H1 (cell line): ENCODE measurements around the gene ACBD5. TPM values are rescaled to one million over a fixed set of nuclear protein-coding genes. Genes with fewer than 3 reads are reported as not detected.

Source experiments
- CTCF ChIA-PET: fragments of 300-600 bp; sonication (Branson Sonifier 250); formaldehyde crosslinking; loops from one replicate; lab custom pipeline; 2021; ENCODE audit not compliant: partially characterized antibody; lab: Charles Lee
- POLR2A ChIA-PET: fragments of 300-600 bp; sonication (Branson Sonifier 250); formaldehyde crosslinking; loops from one replicate; lab custom pipeline; 2021; ENCODE audit warnings: inconsistent platforms; ENCODE audit not compliant: partially characterized antibody; lab: Charles Lee
- DNase-seq, 2 experiments: peaks; one replicate each; pipeline versions ENCODE4 v3.0.0 to v3.0.0-alpha.2; 2010 to 2022; ENCODE audit warnings: low spot score in 2 of 2, low read depth in 1 of 2, mixed read lengths in 1 of 2
- FAIRE-seq: peaks from 2 replicates; lab custom pipeline; 2011; peaks lifted over from hg19 to GRCh38; lab: Jason Lieb, UNC
- H2AFZ ChIP-seq: 2 replicates; pipeline ENCODE4 v1.8.1; 2012; ENCODE audit warnings: low read length, inconsistent platforms
- H2AK5ac ChIP-seq: 2 replicates; pipeline ENCODE4 v1.6.1; 2013; ENCODE audit warnings: low read depth, low read length
- H2BK120ac ChIP-seq: replicated peaks from 2 replicates; pipeline ENCODE3; 2013; ENCODE audit warnings: low read depth, low read length, inconsistent platforms
- H2BK12ac ChIP-seq: 2 replicates; pipeline ENCODE4 v1.6.1; 2013; ENCODE audit warnings: low read depth, low read length
- H2BK15ac ChIP-seq: 2 replicates; pipeline ENCODE4 v1.6.1; 2013; ENCODE audit warnings: low read length
- H2BK20ac ChIP-seq: 2 replicates; pipeline ENCODE4 v1.6.1; 2013; ENCODE audit warnings: low read length
- H2BK5ac ChIP-seq: 2 replicates; pipeline ENCODE4 v1.6.1; 2013; ENCODE audit warnings: low read depth, low read length
- H3K14ac ChIP-seq: 2 replicates; pipeline ENCODE4 v1.6.1; 2013; ENCODE audit warnings: inconsistent platforms; ENCODE audit not compliant: insufficient read length
- H3K18ac ChIP-seq: 2 replicates; pipeline ENCODE4 v1.6.1; 2013; ENCODE audit warnings: low read length; ENCODE audit errors: extremely low read depth
- H3K23ac ChIP-seq: 2 replicates; pipeline ENCODE4 v1.6.1; 2013; ENCODE audit warnings: inconsistent platforms; ENCODE audit not compliant: insufficient read length
- H3K23me2 ChIP-seq: 2 replicates; pipeline ENCODE4 v1.6.1; 2013; ENCODE audit warnings: low read depth, low read length
- H3K27ac ChIP-seq: 2 replicates; pipeline ENCODE4 v1.6.1; 2011; ENCODE audit warnings: low read depth, low read length, inconsistent platforms
- H3K27me3 ChIP-seq, 4 experiments: replicated peaks in 1 of 4; 1 replicate in 1 of 4; 2 replicates in 3 of 4; pipeline versions ENCODE4 v1.6.1 to v1.8.1; 2011 to 2013; ENCODE audit warnings: low read length in 3 of 4, mild to moderate bottlenecking in 3 of 4, inconsistent platforms in 2 of 4, mixed read lengths in 2 of 4, moderate library complexity in 1 of 4; ENCODE audit not compliant: control insufficient read depth in 3 of 4, insufficient read depth in 3 of 4; ENCODE audit errors: extremely low read depth in 1 of 4
- H3K36me3 ChIP-seq, 4 experiments: 2 replicates each; pipeline versions ENCODE4 v1.6.1 to v1.8.1; 2011 to 2013; ENCODE audit warnings: mild to moderate bottlenecking in 4 of 4, low read length in 3 of 4, moderate library complexity in 2 of 4, control low read depth in 1 of 4, inconsistent platforms in 1 of 4; ENCODE audit not compliant: insufficient read depth in 4 of 4, control insufficient read depth in 2 of 4
- H3K4ac ChIP-seq: replicated peaks from 2 replicates; pipeline ENCODE3; 2013; ENCODE audit warnings: low read length, low read depth, mixed read lengths, inconsistent platforms; ENCODE audit not compliant: insufficient read length
- H3K4me1 ChIP-seq, 4 experiments: replicated peaks in 1 of 4; 1 replicate in 1 of 4; 2 replicates in 3 of 4; pipeline versions ENCODE4 v1.6.1 to v1.8.1; 2011 to 2013; ENCODE audit warnings: low read length in 3 of 4, inconsistent platforms in 2 of 4, mixed read lengths in 1 of 4; ENCODE audit not compliant: insufficient read depth in 4 of 4, control insufficient read depth in 3 of 4
- H3K4me2 ChIP-seq, 2 experiments: 2 replicates each; pipeline versions ENCODE4 v1.6.1 to v1.8.1; 2011 to 2013; ENCODE audit warnings: low read depth in 2 of 2, low read length in 2 of 2, control low read depth in 1 of 2, inconsistent platforms in 1 of 2, mild to moderate bottlenecking in 1 of 2; ENCODE audit not compliant: insufficient read depth in 1 of 2
- H3K4me3 ChIP-seq, 4 experiments: fragments of 200-600, 300-600 bp in 1 of 4; sonication (generic), shearing (Covaris generic), sonication (Bioruptor Twin) in 1 of 4; 2 replicates each; pipeline versions ENCODE4 v1.5.1 to v1.8.1; 2011 to 2016; ENCODE audit warnings: low read length in 4 of 4, low read depth in 3 of 4, control low read depth in 2 of 4, inconsistent platforms in 2 of 4, mild to moderate bottlenecking in 2 of 4, mixed read lengths in 1 of 4, moderate library complexity in 1 of 4; ENCODE audit not compliant: insufficient read depth in 2 of 4; ENCODE audit errors: extremely low read depth in 1 of 4
- H3K56ac ChIP-seq: replicated peaks from 2 replicates; pipeline ENCODE3; 2013; ENCODE audit warnings: low read depth, mild to moderate bottlenecking, mixed read lengths, low read length, inconsistent platforms; ENCODE audit not compliant: insufficient read length
- H3K79me1 ChIP-seq: 2 replicates; pipeline ENCODE4 v1.6.1; 2013; ENCODE audit warnings: low read depth, low read length, control low read depth
- H3K79me2 ChIP-seq, 2 experiments: 2 replicates each; pipeline versions ENCODE4 v1.6.1 to v1.8.1; 2012 to 2013; ENCODE audit warnings: low read length in 2 of 2, mild to moderate bottlenecking in 2 of 2, inconsistent platforms in 1 of 2; ENCODE audit not compliant: insufficient read depth in 2 of 2, control insufficient read depth in 1 of 2
- H3K9ac ChIP-seq, 4 experiments: replicated peaks in 1 of 4; 1 replicate in 1 of 4; 2 replicates in 3 of 4; pipeline versions ENCODE4 v1.6.1 to v1.8.1; 2011 to 2013; ENCODE audit warnings: low read depth in 3 of 4, low read length in 3 of 4, control low read depth in 2 of 4, mild to moderate bottlenecking in 2 of 4, moderate library complexity in 2 of 4, inconsistent platforms in 1 of 4; ENCODE audit errors: extremely low read depth in 1 of 4
- H3K9me3 ChIP-seq, 2 experiments: 2 replicates each; pipeline versions ENCODE4 v1.6.1 to v1.8.1; 2012 to 2013; ENCODE audit warnings: mild to moderate bottlenecking in 2 of 2, moderate library complexity in 2 of 2, control low read depth in 1 of 2, inconsistent platforms in 1 of 2, low read depth in 1 of 2, low read length in 1 of 2, mixed read lengths in 1 of 2; ENCODE audit not compliant: insufficient read depth in 2 of 2
- H4K20me1 ChIP-seq, 2 experiments: replicated peaks in 1 of 2; 2 replicates each; pipeline versions ENCODE3 to v1.8.1; 2011 to 2013; ENCODE audit warnings: inconsistent platforms in 2 of 2, low read length in 2 of 2, mild to moderate bottlenecking in 1 of 2; ENCODE audit not compliant: insufficient read depth in 2 of 2, control insufficient read depth in 1 of 2
- H4K5ac ChIP-seq: 2 replicates; pipeline ENCODE4 v1.6.1; 2013; ENCODE audit warnings: low read length, low read depth, mixed read lengths, inconsistent platforms; ENCODE audit not compliant: insufficient read length
- H4K8ac ChIP-seq: 2 replicates; pipeline ENCODE4 v1.8.0; 2013; ENCODE audit warnings: mild to moderate bottlenecking, moderate library complexity, low read length, inconsistent platforms; ENCODE audit not compliant: insufficient read depth; ENCODE audit errors: extremely low read depth
- H4K91ac ChIP-seq: replicated peaks from 2 replicates; pipeline ENCODE3; 2013; ENCODE audit warnings: low read length, mixed read lengths, inconsistent platforms; ENCODE audit not compliant: insufficient read length
- CEBPB ChIP-seq: IDR thresholded peaks from 2 replicates; pipeline ENCODE4 v1.6.1; 2012; ENCODE audit warnings: low read depth, low read length
- CHD2 ChIP-seq: IDR thresholded peaks from 2 replicates; pipeline ENCODE4 v1.6.1; 2012; ENCODE audit warnings: low read length, improper control_type of control experiment
- GTF2F1 ChIP-seq: IDR thresholded peaks from 2 replicates; pipeline ENCODE4 v1.6.1; 2012; ENCODE audit warnings: low read depth, low read length, improper control_type of control experiment, borderline replicate concordance
- HDAC2 ChIP-seq, 2 experiments: fragments of 300-600 bp in 1 of 2; sonication (generic) in 1 of 2; IDR thresholded peaks; 2 replicates each; pipeline ENCODE4 v1.6.1; 2011 to 2012; ENCODE audit warnings: low read depth in 2 of 2, low read length in 2 of 2, mild to moderate bottlenecking in 2 of 2, moderate library complexity in 2 of 2, borderline replicate concordance in 1 of 2, inconsistent platforms in 1 of 2
- JUN ChIP-seq: IDR thresholded peaks from 2 replicates; pipeline ENCODE4 v1.6.1; 2011; ENCODE audit warnings: low read depth, mild to moderate bottlenecking, improper control_type of control experiment, low read length
- KDM5A ChIP-seq: fragments of 200-600 bp; IDR thresholded peaks from 2 replicates; pipeline ENCODE4 v1.7.1; 2012; ENCODE audit warnings: mild to moderate bottlenecking, low read length, inconsistent platforms, mixed read lengths
- MAFK ChIP-seq: IDR thresholded peaks from 2 replicates; pipeline ENCODE4 v1.6.1; 2012; ENCODE audit warnings: low read depth, mild to moderate bottlenecking, improper control_type of control experiment, low read length
- MAX ChIP-seq: IDR thresholded peaks from 2 replicates; pipeline ENCODE4 v1.6.1; 2012; ENCODE audit warnings: inconsistent platforms
- RAD21 ChIP-seq, 2 experiments: IDR thresholded peaks in 1 of 2; conservative IDR thresholded peaks in 1 of 2; 2 replicates each; pipeline ENCODE4 v1.6.1; 2011; ENCODE audit warnings: low read depth in 2 of 2, low read length in 2 of 2, improper control_type of control experiment in 1 of 2, inconsistent platforms in 1 of 2, mild to moderate bottlenecking in 1 of 2, moderate library complexity in 1 of 2
- WGBS, 2 experiments: shearing (Covaris generic) in 1 of 2; methylation state at CpG; one replicate each; pipeline versions ENCODE4 v1.1.6 to v1.1.7; 2013 to 2015; ENCODE audit warnings: low lambda C conversion rate in 2 of 2, mixed read lengths in 2 of 2, inconsistent platforms in 1 of 2, low coverage in 1 of 2, missing lambda C conversion rate in 1 of 2; ENCODE audit not compliant: insufficient replicate concordance in 2 of 2, insufficient coverage in 1 of 2, insufficient read length in 1 of 2; ENCODE audit errors: extremely low coverage in 1 of 2, missing lambda C conversion rate in 1 of 2; 5-methylcytosine and 5-hydroxymethylcytosine counted together
- polyA plus RNA-seq, 7 experiments: library from polyadenylated mRNA; depleted of rRNA in 3 of 7; stranded (reverse) in 5 of 7; unstranded in 2 of 7; fragments of >200 nt in 5 of 7; fragments of 200-250 nt in 2 of 7; gene quantifications; 1 replicate in 5 of 7; 2 replicates in 1 of 7; 4 replicates in 1 of 7; pipeline versions ENCODE4 v1.2.1 to v1.2.3, GENCODE V29; 2011 to 2013; ENCODE audit warnings: missing spikeins in 2 of 7, mixed read lengths in 2 of 7
- total RNA-seq: library from RNA; stranded (reverse); fragmentation: NEBNext Ultra II Directional; extraction: Animal tissue kit (Norgen Biotek cat#: 25700); gene quantifications from 2 replicates; pipeline ENCODE4 v1.2.1, GENCODE V29; 2021
- TF ChIP-seq, protein P1 (sequence below): IDR thresholded peaks from 2 replicates; pipeline ENCODE4 v1.6.1; 2011; ENCODE audit warnings: low read depth, mild to moderate bottlenecking, low read length; ENCODE audit not compliant: insufficient read depth
- TF ChIP-seq, protein P2 (sequence below): IDR thresholded peaks from 2 replicates; pipeline ENCODE4 v1.6.1; 2011; ENCODE audit warnings: low read length, improper control_type of control experiment

Gene ACBD5
- total and polyA plus RNA-seq, 2 of the 8 experiments (the other 6 are each of a cell fraction or from before 2014, with no cell fraction given): 4.6 to 15.9 TPM

DNA sequence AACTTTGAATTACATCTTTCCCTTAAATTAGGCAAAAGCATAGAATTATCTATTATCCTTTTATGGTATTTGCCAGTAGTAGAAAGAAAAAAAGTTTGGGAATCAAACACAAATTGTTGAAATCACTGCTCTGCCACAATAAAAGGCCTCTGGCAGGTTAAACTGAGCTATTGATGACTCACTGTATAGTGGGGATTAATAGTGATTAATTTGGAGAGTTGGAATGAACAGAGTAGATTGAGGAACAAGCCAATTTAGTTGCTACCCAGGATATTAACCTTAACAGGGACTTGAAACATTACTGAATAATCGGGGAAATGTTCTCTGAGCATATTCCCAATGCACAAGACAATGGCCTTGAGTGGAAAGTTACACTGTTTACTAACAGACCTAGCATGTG, 52.3 kb downstream of the ACBD5 start:
- Histone ChIP-seq H4K8ac (no peak overlapping the region), H3K9ac (no peak overlapping the region), H4K91ac (no peak overlapping the region), H3K79me2 (no peaks in the 10 kb centered on the region), H4K20me1 (no peaks in the 10 kb centered on the region), H2BK5ac (no peak overlapping the region), H2BK15ac (no peak overlapping the region), H3K4me1 (no peaks in the 10 kb centered on the region), H3K27ac (no peak overlapping the region), H3K4me3 (no peak overlapping the region), H3K36me3 (peaks cover 11 to 37% (median 25%) of the 10 kb centered on the region in 4 experiments), H3K4ac (no peak overlapping the region), H4K5ac (no peak overlapping the region), H3K18ac (no peak overlapping the region), H3K79me1 (no peaks in the 10 kb centered on the region), H2AFZ (no peak overlapping the region), H2BK12ac (no peak overlapping the region), H3K23me2 (no peaks in the 10 kb centered on the region; the same call in 1 of the 2 replicates), H3K56ac (no peak overlapping the region), H3K23ac (no peak overlapping the region), H2BK120ac (no peak overlapping the region), H2AK5ac (no peak overlapping the region), H2BK20ac (no peak overlapping the region), H3K27me3 (no peaks in the 10 kb centered on the region), H3K14ac (no peak overlapping the region), H3K4me2 (no peak overlapping the region), H3K9me3 (no peaks in the 10 kb centered on the region)
- ChIA-PET CTCF (interaction anchor here (0.7 to 1.2 kb wide), 7 partner anchors 15 to 181 kb away, joined by 3 to 5 read pairs (median 3); no protein-coding TSS in a partner anchor), POLR2A (interaction anchor here (0.9 to 2.8 kb wide), 8 partner anchors 8 to 34 kb away, joined by 3 to 9 read pairs (median 4); partner anchors contain the start of gene YME1L1)
- 95% methylated on average over 1 of the region's 1 CpG; no CpG with 5 or more reads in 1 of the 2 experiments for WGBS, 2 experiments
- DNase-seq (no peak), FAIRE-seq (no peak)
- TF ChIP-seq GTF2F1: no peak
- no peak for TF ChIP-seq CEBPB
- TF ChIP-seq, protein P1, sequence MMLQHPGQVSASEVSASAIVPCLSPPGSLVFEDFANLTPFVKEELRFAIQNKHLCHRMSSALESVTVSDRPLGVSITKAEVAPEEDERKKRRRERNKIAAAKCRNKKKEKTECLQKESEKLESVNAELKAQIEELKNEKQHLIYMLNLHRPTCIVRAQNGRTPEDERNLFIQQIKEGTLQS: no peak
- TF ChIP-seq CHD2: no peak
- no peak for TF ChIP-seq JUN
- no peak for TF ChIP-seq RAD21 (IDR thresholded peaks at IDR 0.05 in 1 of 2, conservative IDR thresholded peaks at IDR 0.05 in 1 of 2; ENCODE audit: low read depth in 2 of 2, low read length in 2 of 2)
- TF ChIP-seq, protein P2, sequence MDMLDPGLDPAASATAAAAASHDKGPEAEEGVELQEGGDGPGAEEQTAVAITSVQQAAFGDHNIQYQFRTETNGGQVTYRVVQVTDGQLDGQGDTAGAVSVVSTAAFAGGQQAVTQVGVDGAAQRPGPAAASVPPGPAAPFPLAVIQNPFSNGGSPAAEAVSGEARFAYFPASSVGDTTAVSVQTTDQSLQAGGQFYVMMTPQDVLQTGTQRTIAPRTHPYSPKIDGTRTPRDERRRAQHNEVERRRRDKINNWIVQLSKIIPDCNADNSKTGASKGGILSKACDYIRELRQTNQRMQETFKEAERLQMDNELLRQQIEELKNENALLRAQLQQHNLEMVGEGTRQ: no peak
- TF ChIP-seq MAX: no peak
- TF ChIP-seq MAFK: no peak
- no peak for TF ChIP-seq HDAC2 (IDR thresholded peaks at IDR 0.05; ENCODE audit: borderline replicate concordance in 1 of 2, low read depth in 2 of 2, low read length in 2 of 2)
- no peak for TF ChIP-seq KDM5A
